Fibroblast of skin of right biceps (primary cell): Measurements from ENCODE around the gene WFDC12.
A peak's percentile ranks its signal among the peaks of the same experiment; 100 is the strongest.

Experiments
- DNase-seq: peaks from one replicate; pipeline ENCODE4 v3.0.0-alpha.2; 2013

WFDC12 gene

DNA sequence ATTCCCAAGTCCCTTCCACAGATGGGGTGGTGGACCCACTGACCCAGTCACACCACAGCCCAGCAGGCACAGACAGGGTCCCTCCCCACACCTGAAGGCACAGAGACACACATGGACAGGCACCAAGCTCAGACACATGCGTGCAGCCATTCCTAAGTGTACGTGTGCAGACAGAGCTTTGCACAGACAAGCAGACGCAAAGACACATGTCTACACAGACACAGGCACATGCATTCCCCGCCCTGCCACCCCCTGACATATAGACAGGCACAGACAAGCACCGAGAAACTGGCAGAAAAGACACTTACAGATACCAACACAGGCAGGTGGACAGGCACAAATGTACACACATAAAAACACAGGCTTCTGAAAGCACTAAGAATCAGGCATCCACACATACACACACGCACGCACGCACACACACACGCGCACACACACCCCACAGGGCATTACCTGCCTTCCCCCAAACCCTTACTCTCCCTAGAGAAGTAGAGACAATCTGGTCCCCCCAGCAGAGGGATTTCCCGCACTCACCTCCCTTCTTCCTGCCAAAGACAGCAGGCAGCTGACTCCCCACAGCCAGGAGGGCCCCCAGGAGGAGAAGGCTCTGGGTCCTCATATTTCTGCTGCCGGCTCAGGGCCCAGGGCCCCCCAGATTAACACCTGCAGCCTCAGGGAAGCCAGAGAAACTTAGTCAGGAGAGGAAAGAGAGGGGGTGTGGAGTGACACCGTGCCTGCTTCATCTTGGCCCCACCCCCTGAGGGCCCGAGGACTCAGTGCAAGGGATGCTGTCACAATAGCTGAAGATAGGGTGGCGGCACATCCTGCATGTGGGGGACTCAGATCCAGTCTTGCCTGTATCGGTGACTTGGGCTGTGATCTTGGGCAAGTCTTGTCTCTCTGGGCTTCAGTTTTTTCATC, 9.5 kb downstream of the WFDC12 start, which contains the start of gene WFDC5:
Gene WFDC5, minus strand, starts transcription at position 710 of the 921 bp plus-strand sequence. Its CDS starts 91 bp downstream, at position 619.
- no peak for DNase-seq

DNA sequence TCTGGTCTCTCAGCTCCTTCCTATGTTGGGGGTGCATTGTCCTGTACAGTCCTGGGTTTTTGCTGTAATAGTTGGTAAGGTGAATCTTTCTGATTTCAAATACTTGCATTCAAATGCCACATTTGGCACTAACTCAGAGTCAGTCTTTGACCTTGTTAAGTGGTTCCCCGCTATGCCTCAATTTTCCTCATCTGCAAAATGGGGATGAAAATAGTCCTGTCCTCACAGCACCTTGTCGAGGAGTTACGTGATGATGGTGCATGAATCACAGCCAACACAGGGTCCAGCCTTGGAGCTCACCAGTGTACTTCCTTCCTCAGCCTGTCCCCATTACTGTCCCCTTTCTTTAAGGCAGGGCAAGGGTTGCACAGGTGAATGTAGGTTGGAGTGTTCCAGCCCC, 10.4 kb downstream of the WFDC12 start:
- DNase-seq: no peak

DNA sequence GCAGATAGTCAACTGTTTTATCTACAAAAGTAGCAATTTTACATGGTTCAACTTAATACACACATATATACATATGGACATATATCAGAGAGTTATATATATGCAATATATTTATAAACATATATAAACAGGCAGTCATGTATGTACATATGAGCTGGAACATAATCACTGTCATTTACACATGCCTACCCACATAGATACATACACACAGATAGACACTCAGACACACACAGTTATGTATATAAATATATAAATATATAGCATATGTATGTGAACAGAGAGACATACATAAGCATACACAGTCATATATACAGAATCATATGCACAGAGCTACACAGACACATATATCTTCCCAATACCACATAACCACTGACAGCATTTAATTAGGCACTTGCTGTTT, 11.5 kb downstream of the WFDC12 start:
- no peak for DNase-seq

DNA sequence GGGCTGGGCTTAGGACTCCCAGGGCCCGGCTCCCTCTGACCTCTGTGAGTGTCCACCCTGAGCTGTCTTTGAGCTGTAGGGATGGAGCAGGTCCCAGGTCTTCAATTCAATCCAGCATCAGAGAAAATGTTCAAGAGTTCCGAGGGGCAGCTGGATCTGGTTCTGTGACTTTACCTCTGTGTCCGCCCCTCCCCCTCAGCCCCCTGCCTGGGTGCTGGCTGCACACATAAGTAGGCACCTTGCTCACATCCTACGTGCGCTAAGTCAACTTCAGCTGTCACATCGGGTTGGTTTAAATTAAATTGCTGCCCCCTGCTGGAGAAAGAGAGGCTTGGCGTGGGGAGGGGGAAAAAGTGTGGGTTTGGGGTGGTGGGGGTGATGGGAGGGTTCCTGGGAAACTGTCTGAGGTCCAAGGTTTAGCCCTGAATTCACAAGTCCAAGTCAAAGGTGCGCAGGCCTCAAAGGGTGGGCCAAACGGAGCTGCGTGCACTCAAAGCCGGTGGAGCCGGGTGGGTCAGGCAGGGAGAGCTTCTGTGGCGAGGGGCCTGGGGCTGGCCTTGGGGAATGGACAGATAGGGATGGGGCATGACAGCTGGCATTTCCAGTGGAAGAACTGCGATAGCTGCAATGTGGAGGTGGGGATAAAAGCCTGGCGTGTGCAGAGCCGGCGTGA, 12.3 kb downstream of the WFDC12 start:
- no peak for DNase-seq

DNA sequence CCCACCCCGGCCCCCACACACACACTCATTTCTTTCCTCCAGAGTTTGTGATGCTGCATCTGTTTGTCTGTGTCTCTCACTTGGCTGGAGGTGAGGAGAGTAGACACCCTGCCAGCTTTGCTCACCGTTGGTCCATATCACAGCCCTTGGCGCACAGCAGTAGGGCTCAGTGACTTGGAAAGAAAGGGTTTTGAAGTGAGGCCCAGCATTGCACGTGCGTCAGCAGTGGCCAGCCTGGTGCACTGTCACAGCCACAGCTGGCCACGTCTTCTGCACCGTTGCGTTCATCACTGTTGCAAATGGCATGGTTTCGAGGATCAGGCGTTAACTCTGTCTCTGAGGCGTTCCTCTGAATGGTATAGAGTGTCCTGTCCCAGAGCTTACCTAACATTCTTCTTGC, 13.0 kb downstream of the WFDC12 start:
- DNase-seq: no peak

DNA sequence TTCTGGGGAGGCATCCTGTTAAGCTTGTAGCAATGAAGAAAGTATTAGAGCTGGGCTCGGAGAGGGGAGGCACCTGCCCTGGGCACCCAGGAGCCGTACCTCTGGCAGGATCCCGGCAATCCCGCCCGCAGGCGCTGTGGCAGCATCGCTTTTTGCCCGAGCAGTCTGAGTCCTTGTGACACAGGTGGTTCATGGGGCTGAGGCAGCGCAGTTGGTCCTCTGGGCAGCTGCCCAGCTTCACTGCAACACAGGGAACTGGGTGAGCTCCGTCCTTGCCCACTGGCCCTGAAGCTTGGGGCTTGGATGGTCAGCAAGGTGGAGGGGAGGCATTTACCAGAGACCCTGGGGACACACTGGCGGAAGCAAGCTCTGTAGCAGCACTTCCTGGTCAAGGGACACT, 14.0 kb downstream of the WFDC12 start:
- no peak for DNase-seq

DNA sequence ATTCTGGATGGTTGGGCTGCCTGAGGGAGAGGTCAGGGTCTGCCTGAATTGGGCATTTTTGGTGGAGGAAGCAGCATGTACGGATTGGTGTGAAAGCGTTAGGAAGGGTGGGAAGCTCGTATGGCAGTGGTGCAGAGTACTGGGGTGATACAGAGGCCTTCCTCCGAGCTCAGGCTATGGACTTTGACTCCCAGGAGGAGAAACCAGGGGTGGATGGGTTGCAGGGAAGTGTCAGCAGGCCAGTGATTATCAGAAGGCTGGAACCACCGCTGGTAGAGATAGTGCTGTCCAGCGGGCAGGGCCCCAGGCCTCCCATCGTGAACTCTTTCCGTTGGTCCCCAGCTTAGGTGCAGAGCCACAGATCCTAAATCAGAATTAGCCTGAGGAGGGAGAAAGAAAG, 14.6 kb downstream of the WFDC12 start:
- no peak for DNase-seq

DNA sequence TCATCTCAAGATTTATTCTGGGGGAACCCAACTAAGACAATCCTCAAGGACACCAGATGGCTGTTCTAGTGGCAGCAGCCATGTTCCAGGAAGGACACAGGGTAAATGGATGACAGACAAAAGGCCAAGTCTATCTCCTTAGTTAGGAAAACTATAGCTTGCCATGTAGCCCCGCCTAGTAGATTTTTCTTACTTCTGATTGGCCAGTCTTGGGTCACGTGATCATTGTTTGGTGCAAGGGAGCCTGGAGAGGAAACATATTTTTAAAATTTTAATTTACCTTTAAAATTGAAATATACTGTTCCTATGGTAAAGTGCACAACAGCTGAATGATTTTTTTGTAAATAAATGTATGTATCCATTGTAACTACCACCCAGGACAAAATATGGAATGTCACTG, 18.9 kb downstream of the WFDC12 start:
- DNase-seq: no peak

DNA sequence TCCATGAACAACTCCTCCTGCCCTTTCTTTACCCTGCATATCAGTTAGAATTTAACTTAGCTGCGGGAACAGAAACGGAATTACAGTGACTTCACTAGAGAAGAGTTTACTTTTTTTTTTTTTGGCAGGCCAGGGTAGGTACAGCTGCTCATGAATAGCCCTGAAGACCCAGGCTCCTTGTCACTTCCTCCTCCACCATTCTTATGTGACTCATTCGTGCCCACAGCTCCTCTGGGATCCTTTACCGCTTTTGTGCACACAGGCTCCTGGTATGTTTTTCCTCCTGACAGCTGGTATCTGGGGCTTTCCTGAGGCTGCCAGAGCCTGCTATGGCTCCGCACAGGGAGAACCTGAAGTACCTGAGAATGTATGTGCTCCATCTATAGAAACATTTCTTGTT, 19.5 kb downstream of the WFDC12 start:
- peak; percentile 72 for DNase-seq

DNA sequence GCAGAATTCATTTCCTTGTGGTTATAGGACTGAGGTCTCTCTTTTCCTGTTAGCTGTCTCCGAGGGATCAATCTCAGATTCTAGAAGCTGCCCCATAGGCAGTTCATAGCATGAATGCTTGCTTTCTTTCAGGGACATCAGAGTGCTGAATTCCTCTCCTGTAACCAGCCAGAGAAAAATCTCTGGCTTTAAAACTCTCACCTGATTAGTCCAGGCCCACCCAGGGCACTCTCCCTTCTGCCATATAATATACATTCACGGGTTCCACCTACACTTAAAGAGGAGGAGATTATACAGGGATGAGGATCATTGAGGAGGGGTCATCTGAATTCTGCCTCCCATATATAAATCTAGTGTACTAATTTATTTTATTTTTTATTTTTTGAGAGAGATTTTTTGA, 21.2 kb downstream of the WFDC12 start:
- DNase-seq: no peak

DNA sequence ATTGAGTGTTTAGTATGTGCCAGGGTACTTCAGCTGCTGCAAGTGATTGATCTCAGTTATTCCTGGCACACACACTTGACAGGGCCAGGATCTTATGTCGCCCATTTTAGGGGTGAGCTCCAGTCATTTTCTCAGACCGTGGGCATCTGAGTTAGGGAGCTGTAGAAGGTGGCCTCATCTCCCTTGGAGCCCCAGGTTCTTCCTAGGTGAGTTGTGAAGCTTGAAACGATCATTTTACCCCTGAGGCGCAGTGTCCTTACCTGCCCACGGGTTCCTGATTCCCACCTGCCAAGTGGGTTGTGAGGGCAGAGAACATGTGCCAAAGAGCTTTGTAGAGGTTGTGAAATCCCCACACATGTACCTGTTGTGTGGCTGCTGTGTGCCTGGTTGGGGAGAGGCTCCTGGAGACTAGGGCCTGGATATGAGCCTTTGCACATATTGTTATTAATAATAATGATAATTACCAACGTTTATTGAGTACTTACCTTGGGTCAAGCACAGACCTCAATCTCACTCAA, 22.9 kb downstream of the WFDC12 start:
- no peak for DNase-seq

DNA sequence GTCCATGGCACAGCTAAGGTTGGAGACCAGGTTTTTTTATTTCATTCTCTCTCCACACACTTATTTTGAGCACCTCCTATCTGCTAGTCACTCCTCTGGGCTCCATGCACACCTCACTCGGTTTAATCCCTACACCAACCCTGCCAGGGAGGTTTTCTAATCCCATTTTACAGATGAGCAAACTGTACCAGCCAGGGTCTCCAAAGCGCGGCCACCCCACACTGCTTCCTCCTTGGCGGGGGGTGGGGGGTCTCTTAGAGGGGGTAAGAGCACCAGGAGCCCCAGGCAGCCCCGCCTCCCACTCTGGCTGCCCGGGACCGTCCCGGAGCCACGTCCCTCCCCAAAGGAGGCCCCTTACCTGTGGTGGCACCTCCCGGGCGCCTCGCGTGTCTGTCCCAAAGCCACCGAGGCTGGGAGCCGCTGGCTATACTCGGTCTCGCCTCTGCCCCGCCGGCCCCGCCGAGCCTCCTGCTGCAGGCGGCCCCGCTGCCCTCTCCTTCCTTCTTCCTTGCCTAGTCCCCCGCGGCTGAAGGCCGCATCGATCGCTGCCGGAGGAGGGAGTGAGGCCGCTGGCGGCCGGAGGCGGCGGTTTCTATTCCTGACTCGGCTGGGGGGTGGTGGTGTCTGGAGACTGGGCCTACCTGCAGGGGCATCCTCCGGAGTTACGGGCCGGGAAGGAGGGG, 23.6 kb downstream of the WFDC12 start, which contains the start of gene KCNS1:
Gene KCNS1, minus strand, starts transcription at position 565 of the 683 bp plus-strand sequence. CDS start 1,891 bp downstream, outside the sequence.
- DNase-seq: peak; percentile 22

DNA sequence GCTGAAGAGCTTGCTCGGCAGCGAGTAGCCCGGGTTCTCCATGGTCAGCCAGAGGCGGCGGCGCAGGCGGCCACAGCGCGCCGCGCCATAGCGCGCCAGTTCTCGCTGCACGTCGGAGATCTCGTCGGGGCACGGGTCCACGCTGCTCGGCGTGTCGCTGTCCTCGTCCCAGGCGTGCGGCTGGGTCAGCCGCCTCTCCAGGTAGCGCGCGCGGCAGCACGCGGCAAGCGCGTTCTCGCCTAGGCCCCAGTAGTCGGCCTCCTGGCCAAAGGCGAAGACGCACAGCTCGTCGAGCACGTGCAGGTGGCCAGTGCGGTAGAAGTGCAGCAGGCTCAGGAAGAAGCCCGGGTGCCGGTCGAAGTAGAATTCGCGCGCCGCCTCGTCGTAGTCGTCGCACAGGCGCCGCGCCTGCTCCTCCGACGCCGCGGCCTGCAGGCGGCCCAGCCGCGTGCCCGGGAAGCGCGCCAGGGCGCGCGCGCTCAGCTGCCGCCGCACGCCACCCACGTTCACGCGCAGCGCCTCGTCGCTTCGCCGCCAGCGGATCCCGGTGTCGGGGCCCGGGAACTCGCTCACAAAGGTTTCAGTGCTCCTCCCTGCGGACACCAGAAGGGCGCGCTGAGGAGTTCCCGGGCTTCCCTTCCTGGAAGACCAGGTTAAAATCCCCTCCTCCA, 26.0 kb downstream of the WFDC12 start:
- DNase-seq: peak; percentile 55

DNA sequence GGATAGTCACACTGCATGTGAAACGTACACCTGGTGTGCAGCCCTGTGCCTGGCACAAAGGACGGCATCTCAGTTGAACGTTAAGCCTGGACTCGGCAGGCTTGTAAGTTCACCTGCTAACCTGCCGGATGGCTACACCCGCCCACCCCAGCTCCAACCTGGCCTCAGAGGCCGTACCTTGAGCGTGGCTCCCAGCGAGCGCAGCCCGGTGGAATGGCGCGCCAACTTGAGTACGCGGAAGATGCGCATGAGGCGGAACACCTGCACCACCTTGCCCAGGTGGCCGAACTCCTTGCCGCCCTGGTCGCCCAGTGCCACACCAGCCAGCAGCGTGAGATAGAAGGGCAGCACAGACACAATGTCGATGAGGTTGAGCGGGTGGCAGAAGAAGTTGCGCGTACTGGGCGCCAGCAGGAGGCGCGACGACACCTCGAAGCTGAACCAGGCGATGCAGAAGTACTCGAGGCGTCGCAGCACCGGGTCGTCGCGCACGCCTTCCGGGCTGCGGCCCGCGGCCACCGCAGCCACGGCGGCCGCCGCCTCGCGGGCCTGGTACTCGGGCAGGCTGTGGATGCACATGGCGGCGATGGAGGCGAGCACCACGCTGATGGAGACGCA, 26.7 kb downstream of the WFDC12 start:
- peak; percentile 40 for DNase-seq

DNA sequence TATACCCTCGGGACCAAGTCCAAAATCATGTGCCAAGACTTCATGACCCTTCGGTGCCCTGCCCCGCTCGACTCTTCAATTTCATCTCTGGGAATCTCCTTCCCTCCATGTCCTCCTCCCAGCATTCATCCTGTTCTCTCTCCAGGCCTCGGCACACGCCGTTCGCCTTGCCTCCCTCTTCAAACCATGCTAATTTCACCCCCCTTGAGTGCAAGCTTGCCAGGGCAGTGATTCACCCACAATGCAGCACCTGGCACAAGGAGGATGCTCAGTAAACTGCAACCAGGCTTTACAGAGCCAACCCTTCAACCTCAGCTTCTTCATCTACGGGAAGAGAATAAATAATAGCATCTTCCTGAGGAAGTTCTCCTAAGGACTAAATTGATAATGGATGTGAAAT, 27.5 kb downstream of the WFDC12 start:
- DNase-seq: no peak

DNA sequence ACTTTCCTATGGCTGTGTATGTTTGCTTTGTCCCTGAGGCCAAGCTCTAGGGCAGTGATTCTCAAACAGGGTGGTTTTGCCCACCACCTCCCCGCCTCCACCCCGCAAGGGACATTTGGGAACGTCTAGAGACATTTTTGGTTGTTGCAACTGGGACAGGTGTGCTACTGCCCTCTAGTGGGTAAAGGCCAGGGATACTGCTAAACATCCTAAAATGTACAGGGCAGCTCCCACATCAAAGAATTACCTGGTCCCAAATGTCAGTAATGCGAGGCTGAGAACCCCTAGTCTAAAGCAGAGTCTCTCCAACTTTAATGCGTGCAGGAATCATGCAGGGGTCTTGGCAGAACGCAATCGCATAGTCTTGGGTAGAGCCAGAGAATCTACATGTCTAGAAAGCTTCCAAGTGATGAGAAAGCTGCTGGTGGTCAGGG, 28.4 kb downstream of the WFDC12 start:
- DNase-seq: peak; percentile 59

DNA sequence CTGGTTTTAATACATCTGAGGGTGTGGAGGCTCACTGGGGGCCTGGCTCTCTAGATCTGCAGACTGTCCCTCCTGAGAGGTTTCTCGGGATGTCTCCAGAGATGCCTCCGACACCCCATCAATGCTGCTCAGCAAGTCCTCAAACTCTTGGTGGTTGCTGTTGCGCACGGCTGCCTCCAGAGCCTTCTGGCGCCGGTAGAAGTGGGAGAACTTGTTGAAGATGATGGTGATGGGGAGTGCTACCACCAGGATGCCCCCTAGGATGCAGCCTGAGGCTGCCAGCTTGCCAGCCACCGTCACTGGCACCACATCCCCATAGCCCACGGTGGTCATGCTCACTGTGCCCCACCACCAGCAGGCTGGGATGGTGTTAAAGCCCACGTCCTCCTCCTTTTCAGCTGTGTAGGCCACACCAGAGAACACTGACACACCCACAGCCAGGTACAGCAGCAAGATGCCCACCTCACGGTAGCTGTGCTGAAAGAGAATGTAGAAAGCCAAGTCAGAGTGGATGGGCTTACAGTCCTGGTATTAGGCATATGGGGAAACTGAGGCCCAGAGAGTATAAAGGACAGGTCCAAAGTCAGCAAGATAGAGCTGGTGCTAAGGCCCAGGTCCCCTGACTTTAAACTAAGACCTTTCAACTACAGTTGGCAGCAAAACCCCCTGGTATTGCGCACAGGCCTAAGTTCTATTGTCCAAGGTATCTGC, 29.2 kb downstream of the WFDC12 start:
- no peak for DNase-seq

DNA sequence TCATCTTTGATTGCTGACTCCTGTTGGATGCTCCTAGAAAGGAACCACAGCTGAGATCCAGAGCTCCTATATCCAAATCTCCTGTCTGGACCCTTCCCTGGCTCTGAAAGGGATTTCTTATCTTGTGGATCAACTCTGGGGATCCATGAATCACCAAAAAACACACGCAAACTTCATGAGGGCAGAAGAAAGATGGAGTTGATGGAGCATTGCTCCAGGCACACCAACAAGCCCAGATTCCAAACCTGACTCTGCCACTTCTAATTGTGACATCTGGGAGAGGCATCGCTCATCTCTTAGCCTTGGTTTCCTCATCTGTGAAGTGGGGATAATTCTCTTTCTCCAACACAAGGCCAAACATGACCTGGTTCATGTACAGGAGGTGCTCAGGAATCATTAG, 30.1 kb downstream of the WFDC12 start:
- DNase-seq: no peak

DNA sequence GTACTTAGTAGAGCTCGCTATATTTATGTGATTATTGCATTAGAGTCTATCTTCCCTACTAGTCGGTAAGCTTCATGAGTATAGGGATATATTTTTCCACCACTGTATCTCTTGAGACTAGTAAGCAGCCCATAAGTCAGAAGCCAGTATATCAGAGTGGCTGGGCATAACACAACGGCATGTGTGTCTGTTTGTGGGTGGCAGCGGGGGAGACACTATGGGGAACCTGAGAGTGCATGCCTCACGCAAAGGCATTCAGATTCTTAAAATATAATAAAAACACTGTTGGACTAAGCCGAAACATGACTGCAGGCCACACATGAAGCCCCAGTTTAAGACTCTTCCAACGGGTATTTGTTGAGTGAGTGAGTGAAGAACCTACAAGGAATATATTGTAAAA, 31.4 kb downstream of the WFDC12 start:
- no peak for DNase-seq

DNA sequence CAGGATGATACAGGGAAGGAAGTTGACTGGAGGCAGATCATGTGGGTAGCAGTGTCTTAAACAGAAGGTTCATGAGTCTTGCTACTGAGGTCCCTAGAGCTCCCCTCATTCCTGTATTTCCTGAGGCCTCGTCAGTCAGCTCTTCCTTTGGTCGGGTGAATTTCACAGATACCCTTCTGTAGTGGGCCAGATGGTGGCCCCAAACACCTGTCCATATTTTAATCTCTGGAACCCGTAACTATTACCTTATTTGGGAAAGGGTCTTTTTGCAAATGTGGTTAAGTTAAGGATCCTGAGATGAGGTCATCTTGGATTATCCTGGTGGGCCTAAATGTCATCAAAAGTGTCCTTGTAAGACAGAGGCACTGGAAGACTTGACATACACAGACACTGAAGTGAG, 32.9 kb downstream of the WFDC12 start:
- DNase-seq: no peak

DNA sequence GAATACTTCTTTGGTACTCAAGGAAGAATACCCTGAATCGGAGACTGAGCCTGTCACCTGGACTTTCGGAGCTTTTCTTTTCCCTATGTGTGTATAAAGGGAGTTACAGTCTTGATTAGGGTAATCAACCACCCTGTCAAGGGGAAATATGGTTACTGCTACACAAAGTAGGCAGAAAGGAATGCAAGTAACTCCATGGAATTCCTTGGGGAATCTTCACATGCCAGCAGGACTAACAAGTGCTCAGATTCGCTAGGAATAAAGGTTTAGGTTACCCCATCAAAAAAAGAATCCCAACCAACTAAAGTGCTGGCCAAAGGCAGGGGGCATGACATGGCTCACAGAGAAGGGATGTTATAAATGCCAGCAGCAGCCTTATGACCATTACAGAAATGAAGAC, 33.8 kb downstream of the WFDC12 start:
- DNase-seq: peak; percentile 42
